OCI-LY1 (cell line): ENCODE measurements around the gene NID2.

ENCODE experiments used
- H2AFZ ChIP-seq: fragments of 200-600 bp; sonication (generic), shearing (Covaris generic); 2 replicates; pipeline ENCODE4 v1.6.0; 2014; ENCODE audit warnings: antibody characterized with exemption, mild to moderate bottlenecking, low read length
- H3F3A ChIP-seq: fragments of 200-600 bp; sonication (generic), shearing (Covaris generic); 2 replicates; pipeline ENCODE4 v1.6.0; 2014; ENCODE audit warnings: mild to moderate bottlenecking, antibody characterized with exemption, low read length, moderate library complexity; ENCODE audit not compliant: insufficient read depth
- H3K27ac ChIP-seq: fragments of 200-600 bp; sonication (generic); 2 replicates; pipeline ENCODE4 v1.5.1; 2014; ENCODE audit warnings: low read length, mixed run types, mild to moderate bottlenecking, low read depth; ENCODE audit not compliant: poor library complexity, severe bottlenecking
- H3K27me3 ChIP-seq: fragments of 200-600 bp; sonication (generic); 2 replicates; pipeline ENCODE4 v1.6.0; 2014; ENCODE audit warnings: antibody characterized with exemption, mild to moderate bottlenecking, low read length, moderate library complexity; ENCODE audit not compliant: insufficient read depth
- H3K36me3 ChIP-seq: fragments of 200-600 bp; sonication (generic); 2 replicates; pipeline ENCODE4 v1.6.1; 2014; ENCODE audit warnings: mild to moderate bottlenecking, antibody characterized with exemption, low read length, moderate library complexity, mixed read lengths; ENCODE audit not compliant: insufficient read depth
- H3K4me1 ChIP-seq: fragments of 200-600 bp; sonication (generic); 2 replicates; pipeline ENCODE4 v1.5.1; 2014; ENCODE audit warnings: mild to moderate bottlenecking, low read length, moderate library complexity; ENCODE audit not compliant: insufficient read depth, severe bottlenecking
- H3K4me2 ChIP-seq: fragments of 200-600 bp; sonication (generic), shearing (Covaris generic); 2 replicates; pipeline ENCODE4 v1.6.1; 2014; ENCODE audit warnings: low read length
- H3K4me3 ChIP-seq: fragments of 200-600 bp; sonication (generic); 2 replicates; pipeline ENCODE4 v1.5.1; 2014; ENCODE audit warnings: low read length, low read depth, mild to moderate bottlenecking, mixed read lengths; ENCODE audit not compliant: poor library complexity, severe bottlenecking
- H3K79me2 ChIP-seq: fragments of 200-600 bp; shearing (Covaris generic); 2 replicates; pipeline ENCODE4 v1.6.1; 2016; ENCODE audit warnings: mixed run types, low read length, mixed read lengths; ENCODE audit not compliant: insufficient read depth
- H3K9ac ChIP-seq: fragments of 200-600 bp; sonication (generic), shearing (Covaris generic); 2 replicates; pipeline ENCODE4 v1.6.1; 2014; ENCODE audit warnings: mild to moderate bottlenecking, low read length, mixed read lengths
- H3K9me2 ChIP-seq: fragments of 200-600 bp; sonication (generic), shearing (Covaris generic); 2 replicates; pipeline ENCODE4 v1.6.1; 2014; ENCODE audit warnings: low read depth, mild to moderate bottlenecking, low read length, mixed read lengths
- H3K9me3 ChIP-seq: fragments of 200-600 bp; shearing (Covaris generic); 2 replicates; pipeline ENCODE4 v1.6.1; 2014; ENCODE audit warnings: low read length, mixed read lengths
- H4K20me1 ChIP-seq: fragments of 200-600 bp; sonication (generic), shearing (Covaris generic); 2 replicates; pipeline ENCODE4 v1.6.0; 2016; ENCODE audit warnings: mild to moderate bottlenecking, low read length; ENCODE audit not compliant: insufficient read depth
- EZH2 ChIP-seq: fragments of 200-600 bp; sonication (generic), shearing (Covaris generic); IDR thresholded peaks from 2 replicates; pipeline ENCODE4 v1.8.0; 2017; ENCODE audit warnings: borderline replicate concordance, mixed run types, mild to moderate bottlenecking, antibody characterized with exemption, low read length, moderate library complexity, mixed read lengths
- TF ChIP-seq, protein P1 (sequence below): fragments of 200-600 bp; sonication (generic), shearing (Covaris generic); IDR thresholded peaks from 2 replicates; pipeline ENCODE4 v1.5.1; 2017; ENCODE audit warnings: mild to moderate bottlenecking, antibody characterized with exemption, low read length, moderate library complexity, mixed read lengths

The NID2 gene

GRCh38 chr14:51996148-51996746 lies 72.6 kb downstream of the NID2 start:
- no peaks in the 10 kb centered on the region for H3K27me3 ChIP-seq
- H3K36me3 ChIP-seq, result peaks cover 94% of the 10 kb centered on the region
- TF ChIP-seq, protein P1, sequence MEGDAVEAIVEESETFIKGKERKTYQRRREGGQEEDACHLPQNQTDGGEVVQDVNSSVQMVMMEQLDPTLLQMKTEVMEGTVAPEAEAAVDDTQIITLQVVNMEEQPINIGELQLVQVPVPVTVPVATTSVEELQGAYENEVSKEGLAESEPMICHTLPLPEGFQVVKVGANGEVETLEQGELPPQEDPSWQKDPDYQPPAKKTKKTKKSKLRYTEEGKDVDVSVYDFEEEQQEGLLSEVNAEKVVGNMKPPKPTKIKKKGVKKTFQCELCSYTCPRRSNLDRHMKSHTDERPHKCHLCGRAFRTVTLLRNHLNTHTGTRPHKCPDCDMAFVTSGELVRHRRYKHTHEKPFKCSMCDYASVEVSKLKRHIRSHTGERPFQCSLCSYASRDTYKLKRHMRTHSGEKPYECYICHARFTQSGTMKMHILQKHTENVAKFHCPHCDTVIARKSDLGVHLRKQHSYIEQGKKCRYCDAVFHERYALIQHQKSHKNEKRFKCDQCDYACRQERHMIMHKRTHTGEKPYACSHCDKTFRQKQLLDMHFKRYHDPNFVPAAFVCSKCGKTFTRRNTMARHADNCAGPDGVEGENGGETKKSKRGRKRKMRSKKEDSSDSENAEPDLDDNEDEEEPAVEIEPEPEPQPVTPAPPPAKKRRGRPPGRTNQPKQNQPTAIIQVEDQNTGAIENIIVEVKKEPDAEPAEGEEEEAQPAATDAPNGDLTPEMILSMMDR, result peak; percentile 67
- no peak for TF ChIP-seq EZH2
- H3K9me3 ChIP-seq, result no peaks in the 10 kb centered on the region
- no peak overlapping the region for H3K4me3 ChIP-seq
- H3K27ac ChIP-seq, result no peak overlapping the region
- no peaks in the 10 kb centered on the region for H3K9me2 ChIP-seq
- peaks cover 13% of the 10 kb centered on the region for H3K4me1 ChIP-seq
- H4K20me1 ChIP-seq, result no peaks in the 10 kb centered on the region
- H2AFZ ChIP-seq, result no peak overlapping the region
- no peaks in the 10 kb centered on the region for H3F3A ChIP-seq
- no peak overlapping the region for H3K9ac ChIP-seq
- H3K4me2 ChIP-seq, result no peak overlapping the region
- peaks cover 2% of the 10 kb centered on the region for H3K79me2 ChIP-seq

DNA sequence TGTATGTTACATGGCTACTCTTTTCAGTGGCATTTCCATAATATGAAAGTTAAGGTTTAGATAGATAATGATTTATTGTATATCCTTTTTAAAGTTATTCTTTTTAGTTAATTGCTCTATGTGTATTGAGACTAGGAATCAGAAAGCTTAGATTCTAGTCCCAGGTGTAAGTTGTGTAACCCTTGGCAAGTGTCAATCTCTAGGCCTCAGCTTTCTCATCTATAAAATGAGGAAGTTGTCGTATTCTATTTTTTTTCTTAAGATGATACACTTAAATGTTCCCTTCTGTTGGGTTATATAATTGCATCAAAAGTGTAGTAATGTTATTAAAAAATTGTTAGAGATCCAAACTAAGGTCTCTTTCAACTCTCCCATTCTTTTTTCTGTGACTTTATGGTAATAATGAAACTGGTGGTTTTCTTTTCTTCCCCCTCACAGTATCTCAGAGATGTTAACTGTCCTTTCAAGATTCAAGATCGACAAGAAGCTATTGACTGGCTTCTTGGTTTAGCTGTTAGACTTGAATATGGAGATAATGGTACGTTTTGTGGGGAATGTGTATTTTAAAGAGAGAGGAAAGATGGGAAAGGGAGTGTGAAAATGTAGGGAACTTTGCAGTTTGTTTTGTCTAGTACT lies 75.5 kb downstream of the NID2 start:
- Histone ChIP-seq H3K79me2 (peaks cover 19% of the 10 kb centered on the region), H3K4me3 (no peak overlapping the region), H3K9me3 (no peaks in the 10 kb centered on the region), H3K27me3 (no peaks in the 10 kb centered on the region), H3K36me3 (peaks cover 71% of the 10 kb centered on the region), H2AFZ (no peak overlapping the region), H3K4me1 (peaks cover 32% of the 10 kb centered on the region), H3K4me2 (no peak overlapping the region), H4K20me1 (no peaks in the 10 kb centered on the region), H3K9ac (no peak overlapping the region), H3K9me2 (no peaks in the 10 kb centered on the region), H3K27ac (no peak overlapping the region), H3F3A (no peaks in the 10 kb centered on the region)
- no peak for TF ChIP-seq EZH2
- TF ChIP-seq, protein P1, result no peak

DNA sequence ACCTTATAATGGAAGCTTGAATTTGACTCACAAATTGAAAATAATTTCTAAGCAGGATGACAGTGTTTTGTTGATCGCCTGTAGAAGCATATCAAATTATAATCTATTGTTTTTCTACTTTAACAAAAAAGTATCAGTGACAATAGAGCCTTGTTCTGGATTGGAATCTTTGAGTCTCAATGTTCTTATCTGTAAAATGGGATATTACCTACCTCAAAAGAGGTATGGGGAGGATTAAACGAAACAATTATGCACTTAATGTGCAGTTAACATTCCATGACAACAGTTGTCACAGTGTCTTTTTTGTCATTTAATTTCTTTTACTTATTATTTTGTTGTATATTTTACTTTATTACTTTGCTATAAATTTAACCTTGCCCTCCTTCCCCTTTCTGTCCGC lies 78.4 kb downstream of the NID2 start:
- peak overlapping the region; percentile 74 for H3K4me3 ChIP-seq
- no peaks in the 10 kb centered on the region for H3K9me2 ChIP-seq
- peaks cover 43% of the 10 kb centered on the region for H3K36me3 ChIP-seq

More for the DNA sequence above, 78.4 kb downstream of the NID2 start:
- Histone ChIP-seq H3K9me3 (no peaks in the 10 kb centered on the region), H3F3A (no peaks in the 10 kb centered on the region), H3K79me2 (peaks cover 19% of the 10 kb centered on the region), H3K27ac (no peak overlapping the region), H2AFZ (no peak overlapping the region), H3K4me1 (peaks cover 35% of the 10 kb centered on the region), H3K4me2 (peak overlapping the region; percentile 77), H3K9ac (peak overlapping the region; percentile 80), H3K27me3 (no peaks in the 10 kb centered on the region), H4K20me1 (no peaks in the 10 kb centered on the region)
- no peak for TF ChIP-seq EZH2
